AG04450 (cell line): ENCODE data around the gene BIRC7. TPM values are rescaled to one million over a fixed set of nuclear protein-coding genes. Genes with fewer than 3 reads are reported as not detected.

ENCODE experiments used
- CTCF ChIA-PET: fragments of 300-600, 350-600 bp; formaldehyde crosslinking; extraction: SDS; loops from one replicate; lab custom pipeline; 2022; ENCODE audit warnings: antibody characterized with exemption, inconsistent platforms; lab: Charles Lee
- POLR2A ChIA-PET: fragments of 350-600 bp; formaldehyde crosslinking; extraction: SDS; loops from one replicate; lab custom pipeline; 2021; ENCODE audit warnings: antibody characterized with exemption, inconsistent platforms; lab: Yijun Ruan, JAX
- DNase-seq: peaks from one replicate; pipeline ENCODE4 v3.0.0-alpha.2; 2011; ENCODE audit warnings: low read depth, low spot score
- H3K27ac ChIP-seq: one replicate; pipeline ENCODE4 v1.5.1; 2012; ENCODE audit warnings: low read depth, low read length, control low read depth
- H3K27me3 ChIP-seq: one replicate; pipeline ENCODE4 v1.6.0; 2012; ENCODE audit warnings: low read length; ENCODE audit not compliant: control insufficient read depth, insufficient read depth
- H3K4me3 ChIP-seq: 2 replicates; pipeline ENCODE4 v1.5.1; 2011; ENCODE audit warnings: mild to moderate bottlenecking, low read depth, low read length, control low read depth
- H3K9me3 ChIP-seq: 2 replicates; pipeline ENCODE4 v1.5.1; 2012; ENCODE audit warnings: low read length; ENCODE audit not compliant: control insufficient read depth, insufficient read depth
- CTCF ChIP-seq: IDR thresholded peaks from 2 replicates; pipeline ENCODE4 v1.5.1; 2011; ENCODE audit warnings: low read depth, low read length, control low read depth, inconsistent platforms
- polyA plus RNA-seq: library from polyadenylated mRNA; depleted of rRNA; stranded (reverse); fragments of >200 nt; gene quantifications from 2 replicates; pipeline ENCODE4 v1.2.3, GENCODE V29; 2011

BIRC7 gene
- polyA plus RNA-seq, 1 experiment = not detected

GRCh38 chr20:63196768-63197470 lies 38.8 kb upstream of the BIRC7 start:
- DNase-seq = no peak
- no peak overlapping the region for H3K4me3 ChIP-seq
- TF ChIP-seq CTCF = no peak
- H3K27ac ChIP-seq = no peak overlapping the region
- ChIA-PET POLR2A (no interaction called here), CTCF (interaction anchor here (1.0 to 3.7 kb wide), 4 partner anchors 17 to 141 kb away, joined by 3 to 10 read pairs (median 8); no protein-coding TSS in a partner anchor)
- no peaks in the 10 kb centered on the region for H3K9me3 ChIP-seq
- no peaks in the 10 kb centered on the region for H3K27me3 ChIP-seq

DNA sequence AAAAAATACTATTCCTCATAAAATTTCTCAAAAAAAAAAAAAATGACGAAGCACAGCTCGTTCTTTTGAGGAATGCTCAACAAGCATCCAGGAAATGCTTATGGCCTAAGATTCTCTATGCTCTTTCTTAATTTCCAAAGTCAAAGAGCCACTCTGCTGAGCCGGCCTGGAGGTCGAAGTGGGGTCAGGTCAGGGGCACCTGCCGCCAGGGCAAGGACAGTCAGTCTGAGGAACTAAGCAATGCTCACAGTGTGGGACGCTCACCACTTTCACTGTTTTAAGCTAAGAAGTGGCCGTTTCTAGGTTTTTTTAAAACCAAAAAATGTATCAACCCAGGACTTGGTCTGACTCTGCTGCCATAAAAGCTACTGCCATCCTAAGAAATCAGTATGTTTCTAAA lies 37.1 kb upstream of the BIRC7 start:
- no peak for TF ChIP-seq CTCF
- Histone ChIP-seq H3K9me3 (no peaks in the 10 kb centered on the region), H3K27ac (no peak overlapping the region), H3K4me3 (no peak overlapping the region), H3K27me3 (no peaks in the 10 kb centered on the region)
- DNase-seq = no peak
- ChIA-PET POLR2A (no interaction called here), CTCF (interaction anchor here (1.2 to 3.7 kb wide), 4 partner anchors 16 to 92 kb away, joined by 3 to 10 read pairs (median 6); no protein-coding TSS in a partner anchor)

GRCh38 chr20:63202021-63202420 lies 33.7 kb upstream of the BIRC7 start:
- CTCF ChIA-PET = no interaction called here

GRCh38 chr20:63202811-63203526 lies 32.7 kb upstream of the BIRC7 start:
- no peak for TF ChIP-seq CTCF
- DNase-seq = no peak
- Histone ChIP-seq H3K9me3 (no peaks in the 10 kb centered on the region), H3K4me3 (no peak overlapping the region), H3K27me3 (no peaks in the 10 kb centered on the region), H3K27ac (no peak overlapping the region)
- ChIA-PET POLR2A (no interaction called here), CTCF (interaction anchor here (1.1 to 1.3 kb wide), 2 partner anchors 12 to 20 kb away, joined by 3 to 5 read pairs; no protein-coding TSS in a partner anchor)

More at GRCh38 chr20:63202021-63202420, 33.7 kb upstream of the BIRC7 start:
- POLR2A ChIA-PET = no interaction called here
- TF ChIP-seq CTCF = no peak
- DNase-seq = no peak
- Histone ChIP-seq H3K27me3 (no peaks in the 10 kb centered on the region), H3K4me3 (no peak overlapping the region), H3K27ac (no peak overlapping the region), H3K9me3 (no peaks in the 10 kb centered on the region)

GRCh38 chr20:63204362-63204761 lies 31.3 kb upstream of the BIRC7 start:
- no peak for TF ChIP-seq CTCF
- H3K4me3 ChIP-seq = no peak overlapping the region
- ChIA-PET CTCF (interaction anchor here (1.1 to 1.3 kb wide), 2 partner anchors 11 to 19 kb away, joined by 3 to 5 read pairs; no protein-coding TSS in a partner anchor), POLR2A (no interaction called here)
- H3K27ac ChIP-seq = no peak overlapping the region
- DNase-seq = no peak
- no peaks in the 10 kb centered on the region for H3K27me3 ChIP-seq
- no peaks in the 10 kb centered on the region for H3K9me3 ChIP-seq
